ENCODE results near the gene CLDN5.

CLDN5 gene

DNA sequence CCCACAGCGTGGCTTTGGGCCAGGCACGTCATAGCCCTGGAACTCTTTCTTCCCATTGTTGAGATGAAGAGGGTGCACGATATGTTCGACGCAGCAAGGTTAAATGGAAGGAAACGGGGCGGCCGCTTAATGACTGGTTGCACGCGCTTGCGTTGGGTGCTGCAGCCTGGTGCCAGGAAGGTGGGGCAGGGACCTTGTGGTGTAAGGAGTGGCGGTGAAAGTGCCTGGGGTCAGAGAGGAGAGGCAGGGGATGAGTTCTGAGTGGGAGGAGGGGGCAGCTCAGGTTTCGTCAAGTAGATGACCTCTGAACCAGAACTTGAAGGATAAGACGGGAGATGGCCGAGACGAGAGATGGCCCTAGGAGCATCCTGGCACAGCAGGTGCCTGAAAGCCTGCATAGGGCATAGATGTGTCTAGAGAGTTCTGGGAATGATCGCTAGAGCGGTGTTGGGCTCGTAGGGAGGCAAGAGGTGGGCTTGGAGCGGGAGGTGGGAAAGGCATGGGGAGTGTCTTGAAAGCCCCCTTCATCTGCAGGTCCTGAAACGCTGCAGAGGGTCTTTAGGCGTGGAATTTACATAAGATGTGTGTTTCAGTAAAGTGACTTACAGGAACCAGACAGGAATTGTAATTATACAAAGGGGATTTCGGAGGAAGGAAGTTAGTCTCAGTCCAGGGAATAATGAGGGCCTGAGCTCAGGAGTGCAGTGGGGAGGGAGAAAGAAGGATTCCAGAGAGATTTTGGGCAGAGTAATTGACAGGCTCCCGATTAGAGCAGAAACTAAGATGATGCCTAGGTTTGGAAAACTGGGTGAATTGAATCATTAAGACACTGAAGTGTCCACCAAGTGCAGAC is 43.2 kb upstream of the CLDN5 start:
- DNase-seq, result no peak
- H3K27ac ChIP-seq (ENCODE audit: low read length), result no peak overlapping the region
- no peaks in the 10 kb centered on the region for H3K27me3 ChIP-seq (replicated peaks; ENCODE audit: insufficient read depth, low read length)
- H3K9me2 ChIP-seq (replicated peaks; ENCODE audit: insufficient read depth, low read length), result no peaks in the 10 kb centered on the region
- H3K9ac ChIP-seq (ENCODE audit: low read length), result no peak overlapping the region
- no peaks in the 10 kb centered on the region for H3K4me1 ChIP-seq (ENCODE audit: low read length)
- H3F3A ChIP-seq (ENCODE audit: insufficient read depth, low read length), result no peaks in the 10 kb centered on the region
- H3K4me2 ChIP-seq (ENCODE audit: low read depth, low read length), result no peak overlapping the region
- no peak overlapping the region for H2AFZ ChIP-seq (ENCODE audit: low read length)
- no peaks in the 10 kb centered on the region for H4K20me1 ChIP-seq (ENCODE audit: insufficient read depth, low read length)
- no peak overlapping the region for H3K4me3 ChIP-seq (ENCODE audit: low read length)
- TF ChIP-seq EZH2phosphoT487 (IDR thresholded peaks at IDR 0.05; ENCODE audit: low read length), result no peak
- no peak for TF ChIP-seq EZH2 (optimal IDR thresholded peaks at IDR 0.05; ENCODE audit: low read depth, low read length)
- TF ChIP-seq, protein P1, sequence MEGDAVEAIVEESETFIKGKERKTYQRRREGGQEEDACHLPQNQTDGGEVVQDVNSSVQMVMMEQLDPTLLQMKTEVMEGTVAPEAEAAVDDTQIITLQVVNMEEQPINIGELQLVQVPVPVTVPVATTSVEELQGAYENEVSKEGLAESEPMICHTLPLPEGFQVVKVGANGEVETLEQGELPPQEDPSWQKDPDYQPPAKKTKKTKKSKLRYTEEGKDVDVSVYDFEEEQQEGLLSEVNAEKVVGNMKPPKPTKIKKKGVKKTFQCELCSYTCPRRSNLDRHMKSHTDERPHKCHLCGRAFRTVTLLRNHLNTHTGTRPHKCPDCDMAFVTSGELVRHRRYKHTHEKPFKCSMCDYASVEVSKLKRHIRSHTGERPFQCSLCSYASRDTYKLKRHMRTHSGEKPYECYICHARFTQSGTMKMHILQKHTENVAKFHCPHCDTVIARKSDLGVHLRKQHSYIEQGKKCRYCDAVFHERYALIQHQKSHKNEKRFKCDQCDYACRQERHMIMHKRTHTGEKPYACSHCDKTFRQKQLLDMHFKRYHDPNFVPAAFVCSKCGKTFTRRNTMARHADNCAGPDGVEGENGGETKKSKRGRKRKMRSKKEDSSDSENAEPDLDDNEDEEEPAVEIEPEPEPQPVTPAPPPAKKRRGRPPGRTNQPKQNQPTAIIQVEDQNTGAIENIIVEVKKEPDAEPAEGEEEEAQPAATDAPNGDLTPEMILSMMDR (IDR thresholded peaks at IDR 0.05; ENCODE audit: low read length), result no peak
- H3K36me3 ChIP-seq (replicated peaks; ENCODE audit: insufficient read depth, low read length), result no peaks in the 10 kb centered on the region
- no peaks in the 10 kb centered on the region for H3K79me2 ChIP-seq (ENCODE audit: low read length)
- H3K9me3 ChIP-seq (replicated peaks; ENCODE audit: insufficient read depth, low read length), result no peaks in the 10 kb centered on the region

GRCh38 chr22:19566279-19567156 is 42.3 kb upstream of the CLDN5 start:
- H2AFZ ChIP-seq (ENCODE audit: low read length), result no peak overlapping the region
- no peak overlapping the region for H3K4me2 ChIP-seq (ENCODE audit: low read depth, low read length)
- no peaks in the 10 kb centered on the region for H3K79me2 ChIP-seq (ENCODE audit: low read length)
- no peak overlapping the region for H3K4me3 ChIP-seq (ENCODE audit: low read length)
- no peaks in the 10 kb centered on the region for H3K36me3 ChIP-seq (replicated peaks; ENCODE audit: insufficient read depth, low read length)
- DNase-seq, result no peak
- H3K9ac ChIP-seq (ENCODE audit: low read length), result no peak overlapping the region
- TF ChIP-seq EZH2 (optimal IDR thresholded peaks at IDR 0.05; ENCODE audit: low read depth, low read length) (no peak), EZH2phosphoT487 (IDR thresholded peaks at IDR 0.05; ENCODE audit: low read length) (no peak)
- TF ChIP-seq, protein P1 (IDR thresholded peaks at IDR 0.05; ENCODE audit: low read length), result no peak
- no peak overlapping the region for H3K27ac ChIP-seq (ENCODE audit: low read length)
- no peaks in the 10 kb centered on the region for H3K9me3 ChIP-seq (replicated peaks; ENCODE audit: insufficient read depth, low read length)
- H3K27me3 ChIP-seq (replicated peaks; ENCODE audit: insufficient read depth, low read length), result no peaks in the 10 kb centered on the region
- H4K20me1 ChIP-seq (ENCODE audit: insufficient read depth, low read length), result no peaks in the 10 kb centered on the region
- H3K9me2 ChIP-seq (replicated peaks; ENCODE audit: insufficient read depth, low read length), result no peaks in the 10 kb centered on the region
- no peaks in the 10 kb centered on the region for H3K4me1 ChIP-seq (ENCODE audit: low read length)
- no peaks in the 10 kb centered on the region for H3F3A ChIP-seq (ENCODE audit: insufficient read depth, low read length)

GRCh38 chr22:19565382-19566278 is 41.4 kb upstream of the CLDN5 start:
- TF ChIP-seq EZH2 (optimal IDR thresholded peaks at IDR 0.05; ENCODE audit: low read depth, low read length) (no peak), EZH2phosphoT487 (IDR thresholded peaks at IDR 0.05; ENCODE audit: low read length) (no peak)
- TF ChIP-seq, protein P1 (IDR thresholded peaks at IDR 0.05; ENCODE audit: low read length), result no peak
- H3K79me2 ChIP-seq (ENCODE audit: low read length), result no peaks in the 10 kb centered on the region
- H2AFZ ChIP-seq (ENCODE audit: low read length), result no peak overlapping the region
- H3K27ac ChIP-seq (ENCODE audit: low read length), result no peak overlapping the region
- H3K4me1 ChIP-seq (ENCODE audit: low read length), result no peaks in the 10 kb centered on the region
- H3K4me3 ChIP-seq (ENCODE audit: low read length), result no peak overlapping the region
- no peaks in the 10 kb centered on the region for H3K9me2 ChIP-seq (replicated peaks; ENCODE audit: insufficient read depth, low read length)
- no peak overlapping the region for H3K9ac ChIP-seq (ENCODE audit: low read length)
- DNase-seq, result no peak
- no peak overlapping the region for H3K4me2 ChIP-seq (ENCODE audit: low read depth, low read length)
- no peaks in the 10 kb centered on the region for H3K9me3 ChIP-seq (replicated peaks; ENCODE audit: insufficient read depth, low read length)
- H4K20me1 ChIP-seq (ENCODE audit: insufficient read depth, low read length), result no peaks in the 10 kb centered on the region
- no peaks in the 10 kb centered on the region for H3K27me3 ChIP-seq (replicated peaks; ENCODE audit: insufficient read depth, low read length)
- no peaks in the 10 kb centered on the region for H3K36me3 ChIP-seq (replicated peaks; ENCODE audit: insufficient read depth, low read length)
- no peaks in the 10 kb centered on the region for H3F3A ChIP-seq (ENCODE audit: insufficient read depth, low read length)
